Adrenal gland (tissue), 12 donors: ENCODE data around the gene PASD1. TPM values are rescaled to one million over a fixed set of nuclear protein-coding genes. Genes with fewer than 3 reads are reported as not detected.

Experiments used
- DNase-seq, 7 donors: peaks; one replicate each; pipeline ENCODE4 v3.0.0-alpha.2; 2019 to 2020
- H3K27ac ChIP-seq, 5 donors: fragments of 200-600 bp; sonication (generic) in 4 of 5; 1 replicate in 3 of 5; 2 replicates in 2 of 5; pipeline versions ENCODE4 v1.5.1 to v1.8.0; 2016 to 2020; ENCODE audit warnings: mild to moderate bottlenecking in 1 of 5
- H3K27me3 ChIP-seq: fragments of 200-600 bp; 2 replicates; pipeline ENCODE4 v1.8.0; 2021
- H3K36me3 ChIP-seq, 2 donors: fragments of 200-600 bp; replicated peaks in 1 of 2; 1 replicate in 1 of 2; 2 replicates in 1 of 2; pipeline versions ENCODE4 v1.5.1 to v1.8.0; 2018 to 2022
- H3K4me1 ChIP-seq, 2 donors: fragments of 200-600 bp; replicated peaks in 1 of 2; 1 replicate in 1 of 2; 2 replicates in 1 of 2; pipeline versions ENCODE4 v1.5.1 to v1.8.0; 2018 to 2021
- H3K4me3 ChIP-seq, 4 donors: fragments of 200-600 bp; sonication (generic) in 3 of 4; one replicate each; pipeline ENCODE4 v1.5.1; 2016 to 2018
- H3K9me3 ChIP-seq, 3 donors: fragments of 200-600 bp; sonication (generic) in 1 of 3; replicated peaks in 1 of 3; 1 replicate in 2 of 3; 2 replicates in 1 of 3; pipeline versions ENCODE4 v1.5.1 to v1.8.0; 2016 to 2021
- POLR2A ChIP-seq, 2 donors: fragments of 450-650 bp; IDR thresholded peaks; one replicate each; pipeline ENCODE4 v1.6.1; 2017; ENCODE audit warnings: antibody characterized with exemption in 2 of 2, mild to moderate bottlenecking in 2 of 2, moderate library complexity in 1 of 2
- WGBS, 4 donors: extraction: QIAGEN DNeasy Blood & Tissue Kit in 2 of 4; methylation state at CpG; one replicate each; pipeline versions ENCODE4 v1.1.5 to v1.1.7; 2013 to 2017; 5-methylcytosine and 5-hydroxymethylcytosine counted together
- intact Hi-C, 2 donors: fragments of 100-400 bp; cut with DNase I; formaldehyde crosslinking; loops; one replicate each; pipeline versions ENCODE4 v1.14.1 to v1.15.0; 2022 to 2023
- polyA plus RNA-seq, 3 donors: library from polyadenylated mRNA; stranded (reverse); fragments of 200-250 nt in 2 of 3; fragments of 350-450 nt in 1 of 3; fragmentation: Illumina TruSeq in 1 of 3; extraction: RNeasy Lipid Tissue Mini Kit (QIAGEN cat#74804) in 1 of 3; gene quantifications; one replicate each; pipeline ENCODE4 v1.2.3, GENCODE V29; 2013 to 2014
- total RNA-seq, 9 donors: library from RNA; depleted of rRNA in 4 of 9; stranded (reverse); fragments of >200 nt in 4 of 9; fragments of 120-200 nt in 1 of 9; fragmentation: NEBNext Ultra II Directional in 1 of 9; extraction: Animal tissue kit (Norgen Biotek cat#: 25700) in 1 of 9; gene quantifications; one replicate each; pipeline versions ENCODE4 v1.1.0 to v1.2.4, GENCODE V29; 2013 to 2023
- TF ChIP-seq, protein P1 (sequence below), 6 experiments: fragments of 450-650 bp in 4 of 6; fragments of 200-600 bp in 2 of 6; sonication (generic) in 1 of 6; IDR thresholded peaks; 1 replicate in 5 of 6; 2 replicates in 1 of 6; pipeline versions ENCODE4 v1.5.1 to v1.8.0; 2016 to 2021; ENCODE audit warnings: antibody characterized with exemption in 6 of 6, mild to moderate bottlenecking in 2 of 6, moderate library complexity in 1 of 6
- donor health status: healthy with polysubstance abuse.
- donor health status: Bipolar disorder and iron deficiency.
- donor health status: DM: yes; HTN: yes; CAD: no.
- donor health status: DM: no; HTN: no; CAD: no.
- donor health status: DM: no; HTN: no; CAD: no.
- donor health status: DM: yes; HTN: yes; CAD: no.

Gene PASD1
- total and polyA plus RNA-seq, 12 donors = 0.17 TPM; not detected in 11

DNA sequence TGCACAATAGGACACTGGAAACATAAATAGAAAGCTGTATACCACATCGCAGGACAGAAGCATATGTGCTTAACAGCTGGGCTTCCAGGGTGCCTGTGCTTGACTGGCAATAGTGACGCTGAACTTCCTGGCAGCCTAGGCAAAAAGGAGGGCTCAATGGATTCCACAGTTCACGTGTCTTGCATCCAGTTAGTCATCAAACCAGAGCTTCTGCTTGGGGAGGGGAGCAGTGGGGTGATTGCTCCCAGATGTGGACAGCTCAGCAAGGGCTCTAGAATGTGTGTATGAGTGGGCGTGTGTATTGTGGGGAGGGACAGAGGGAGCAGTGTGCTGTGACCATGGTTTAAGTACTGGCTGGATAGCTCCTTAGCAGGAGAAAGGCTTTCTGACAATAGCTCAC lies 134.0 kb downstream of the PASD1 start:
- Histone ChIP-seq H3K4me1 (no peaks in the 10 kb centered on the region), H3K27ac (no peak overlapping the region), H3K27me3 (peaks cover 19% of the 10 kb centered on the region), H3K36me3 (no peaks in the 10 kb centered on the region), H3K9me3 (no peaks in the 10 kb centered on the region), H3K4me3 (no peak overlapping the region)
- intact Hi-C loops = no loop called here
- DNase-seq = no peak
- WGBS, 4 donors = 63 to 78% (median 70%) methylated on average over 4 of the region's 4 CpGs
- no peak for TF ChIP-seq POLR2A (IDR thresholded peaks at IDR 0.05)

DNA sequence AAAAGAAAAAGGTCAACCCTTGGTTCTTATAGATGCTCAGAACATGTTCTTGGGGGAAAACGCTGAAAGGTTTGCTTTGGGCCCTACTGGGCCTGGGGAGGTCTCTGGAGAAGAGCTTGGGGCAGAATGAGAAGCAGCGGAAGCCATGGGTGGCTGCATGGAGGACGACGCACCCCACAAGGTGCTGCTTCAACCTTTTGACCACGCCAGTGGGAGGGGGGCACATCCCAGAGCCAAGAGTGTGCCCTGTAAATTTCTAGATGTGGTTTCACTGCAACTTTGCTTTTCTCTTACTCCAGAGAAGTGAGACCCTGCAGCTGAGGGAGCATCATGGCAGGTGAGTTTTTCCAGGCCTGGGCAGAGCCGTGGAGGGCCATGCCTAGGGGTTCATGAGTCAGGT lies 135.0 kb downstream of the PASD1 start:
- no peak overlapping the region for H3K27ac ChIP-seq
- intact Hi-C loops = no loop called here
- H3K4me3 ChIP-seq = no peak overlapping the region
- peaks cover 14% of the 10 kb centered on the region for H3K27me3 ChIP-seq
- no peaks in the 10 kb centered on the region for H3K4me1 ChIP-seq
- H3K36me3 ChIP-seq = no peaks in the 10 kb centered on the region
- no peak for TF ChIP-seq POLR2A (IDR thresholded peaks at IDR 0.05)
- TF ChIP-seq, protein P1, sequence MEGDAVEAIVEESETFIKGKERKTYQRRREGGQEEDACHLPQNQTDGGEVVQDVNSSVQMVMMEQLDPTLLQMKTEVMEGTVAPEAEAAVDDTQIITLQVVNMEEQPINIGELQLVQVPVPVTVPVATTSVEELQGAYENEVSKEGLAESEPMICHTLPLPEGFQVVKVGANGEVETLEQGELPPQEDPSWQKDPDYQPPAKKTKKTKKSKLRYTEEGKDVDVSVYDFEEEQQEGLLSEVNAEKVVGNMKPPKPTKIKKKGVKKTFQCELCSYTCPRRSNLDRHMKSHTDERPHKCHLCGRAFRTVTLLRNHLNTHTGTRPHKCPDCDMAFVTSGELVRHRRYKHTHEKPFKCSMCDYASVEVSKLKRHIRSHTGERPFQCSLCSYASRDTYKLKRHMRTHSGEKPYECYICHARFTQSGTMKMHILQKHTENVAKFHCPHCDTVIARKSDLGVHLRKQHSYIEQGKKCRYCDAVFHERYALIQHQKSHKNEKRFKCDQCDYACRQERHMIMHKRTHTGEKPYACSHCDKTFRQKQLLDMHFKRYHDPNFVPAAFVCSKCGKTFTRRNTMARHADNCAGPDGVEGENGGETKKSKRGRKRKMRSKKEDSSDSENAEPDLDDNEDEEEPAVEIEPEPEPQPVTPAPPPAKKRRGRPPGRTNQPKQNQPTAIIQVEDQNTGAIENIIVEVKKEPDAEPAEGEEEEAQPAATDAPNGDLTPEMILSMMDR (IDR thresholded peaks at IDR 0.05) = no peak
- no peaks in the 10 kb centered on the region for H3K9me3 ChIP-seq
- DNase-seq = no peak
- WGBS, 4 donors = 72 to 95% (median 78%) methylated on average over 5 to 6 of the region's 6 CpGs

DNA sequence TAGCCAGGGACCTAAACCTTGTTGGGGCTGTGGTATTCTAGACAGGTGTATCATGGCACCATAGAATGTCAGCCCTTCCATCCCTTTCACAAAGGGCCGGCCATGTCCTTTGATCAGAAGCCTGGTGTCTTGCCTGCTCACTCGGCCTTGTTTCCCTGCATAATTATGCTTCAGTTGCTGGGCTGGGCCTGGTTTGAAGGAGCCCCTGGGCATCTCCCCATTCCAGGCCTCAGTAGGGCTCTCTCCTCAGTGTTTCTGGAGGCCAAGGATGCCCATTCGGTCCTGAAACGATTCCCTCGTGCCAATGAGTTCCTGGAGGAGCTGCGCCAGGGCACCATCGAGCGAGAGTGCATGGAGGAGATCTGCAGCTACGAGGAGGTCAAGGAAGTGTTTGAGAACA lies 136.3 kb downstream of the PASD1 start:
- no peaks in the 10 kb centered on the region for H3K36me3 ChIP-seq
- no peak for DNase-seq
- TF ChIP-seq, protein P1 (IDR thresholded peaks at IDR 0.05) = no peak
- TF ChIP-seq POLR2A (IDR thresholded peaks at IDR 0.05) = no peak
- H3K9me3 ChIP-seq = no peaks in the 10 kb centered on the region
- 78 to 90% (median 88%) methylated on average over 8 to 9 of the region's 9 CpGs for WGBS, 4 donors
- H3K4me3 ChIP-seq = no peak overlapping the region
- no peaks in the 10 kb centered on the region for H3K4me1 ChIP-seq
- intact Hi-C loops = no loop called here
- peaks cover 4% of the 10 kb centered on the region for H3K27me3 ChIP-seq
- no peak overlapping the region for H3K27ac ChIP-seq

DNA sequence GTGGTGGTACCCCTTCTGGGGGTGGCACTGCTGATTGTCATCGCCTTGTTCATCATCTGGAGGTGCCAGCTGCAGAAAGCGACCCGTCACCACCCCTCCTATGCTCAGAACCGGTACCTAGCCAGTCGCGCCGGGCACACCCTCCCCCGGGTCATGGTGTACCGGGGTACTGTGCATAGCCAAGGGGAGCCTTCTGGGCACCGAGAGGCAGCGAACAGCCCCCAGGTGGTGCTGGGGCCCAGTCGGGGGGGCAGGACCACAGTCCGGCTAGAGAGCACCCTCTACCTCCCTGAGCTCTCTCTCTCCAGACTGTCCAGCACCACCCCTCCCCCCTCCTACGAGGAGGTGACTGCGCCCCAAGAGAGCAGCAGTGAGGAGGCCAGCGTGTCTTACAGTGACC lies 137.1 kb downstream of the PASD1 start:
- TF ChIP-seq, protein P1 (IDR thresholded peaks at IDR 0.05) = no peak
- TF ChIP-seq POLR2A (IDR thresholded peaks at IDR 0.05) = no peak
- no peak for DNase-seq
- intact Hi-C loops = no loop called here
- peaks cover 4% of the 10 kb centered on the region for H3K27me3 ChIP-seq
- 79 to 92% (median 88%) methylated on average over 5 to 16 of the region's 16 CpGs for WGBS, 4 donors
- H3K9me3 ChIP-seq = no peaks in the 10 kb centered on the region
- H3K27ac ChIP-seq = no peak overlapping the region
- no peaks in the 10 kb centered on the region for H3K36me3 ChIP-seq
- no peaks in the 10 kb centered on the region for H3K4me1 ChIP-seq
- H3K4me3 ChIP-seq = no peak overlapping the region

DNA sequence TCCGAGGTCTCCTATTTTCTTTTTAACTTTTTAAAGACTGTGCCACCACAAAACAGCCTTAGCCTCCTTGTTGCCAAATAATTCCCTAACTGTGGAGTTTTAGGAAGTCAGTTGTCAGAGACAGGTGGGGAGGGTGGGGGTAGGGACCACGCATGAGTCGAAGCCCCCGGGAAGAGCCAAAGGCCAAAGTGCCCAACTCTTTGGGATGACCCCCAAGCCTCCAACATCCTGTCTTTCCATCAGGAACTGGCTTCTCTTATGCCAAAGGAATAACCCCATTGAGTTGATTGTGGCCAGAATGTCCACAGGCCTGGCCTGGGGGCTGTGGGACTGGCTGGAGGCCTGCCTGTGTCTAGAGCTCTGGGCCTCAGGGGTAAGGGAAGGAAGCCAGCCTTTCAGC lies 137.6 kb downstream of the PASD1 start:
- Histone ChIP-seq H3K27me3 (peaks cover 4% of the 10 kb centered on the region), H3K9me3 (no peaks in the 10 kb centered on the region), H3K4me3 (no peak overlapping the region), H3K4me1 (no peaks in the 10 kb centered on the region), H3K27ac (no peak overlapping the region), H3K36me3 (no peaks in the 10 kb centered on the region)
- WGBS, 4 donors = 90 to 96% (median 94%) methylated on average over 4 of the region's 4 CpGs
- DNase-seq = no peak
- TF ChIP-seq, protein P1 (IDR thresholded peaks at IDR 0.05) = no peak
- no peak for TF ChIP-seq POLR2A (IDR thresholded peaks at IDR 0.05)
- intact Hi-C loops = no loop called here
